Natural killer cell (primary cell): ENCODE measurements around the gene UNC119. TPM values are rescaled to one million over a fixed set of nuclear protein-coding genes. Genes with fewer than 3 reads are reported as not detected.
A peak's percentile ranks its signal among the peaks of the same experiment; 100 is the strongest.

Experiments
- ATAC-seq, 3 donors: fragments of 150-1000 bp in 2 of 3; fragments of 200-7000 bp in 1 of 3; cut with Tn5 transposase; 1 replicate in 1 of 3; 2 replicates in 2 of 3; pipeline ENCODE4 v1.10.0; 2021; ENCODE audit warnings: mild to moderate bottlenecking in 2 of 3, moderate library complexity in 2 of 3
- DNase-seq, 2 donors: peaks; one replicate each; pipeline versions ENCODE4 v3.0.0 to v3.0.0-alpha.2; 2013 to 2021; ENCODE audit warnings: mixed read lengths in 1 of 2
- H3K27ac ChIP-seq: one replicate; pipeline ENCODE4 v1.5.1; 2013; ENCODE audit warnings: mild to moderate bottlenecking, low read length
- H3K27me3 ChIP-seq: one replicate; pipeline ENCODE4 v1.6.1; 2013; ENCODE audit warnings: low read length; ENCODE audit not compliant: control insufficient read depth, insufficient read depth
- H3K36me3 ChIP-seq: one replicate; pipeline ENCODE4 v1.6.1; 2013; ENCODE audit warnings: low read length; ENCODE audit not compliant: control insufficient read depth, insufficient read depth
- H3K4me1 ChIP-seq: one replicate; pipeline ENCODE4 v1.6.1; 2013; ENCODE audit warnings: low read length; ENCODE audit not compliant: control insufficient read depth, insufficient read depth
- H3K4me3 ChIP-seq: one replicate; pipeline ENCODE4 v1.5.1; 2013; ENCODE audit warnings: low read length
- H3K9me3 ChIP-seq: one replicate; pipeline ENCODE4 v1.6.1; 2013; ENCODE audit warnings: low read length; ENCODE audit not compliant: control insufficient read depth, insufficient read depth
- H3K27ac Mint-ChIP-seq, 2 donors: one replicate each; pipeline ENCODE4 v1.8.0; 2022; ENCODE audit warnings: mild to moderate bottlenecking in 2 of 2, mixed read lengths in 2 of 2, moderate library complexity in 1 of 2
- H3K27me3 Mint-ChIP-seq, 2 donors: one replicate each; pipeline ENCODE4 v1.8.0; 2022; ENCODE audit warnings: low read depth in 2 of 2, mixed read lengths in 2 of 2
- H3K36me3 Mint-ChIP-seq: one replicate; pipeline ENCODE4 v1.8.0; 2022; ENCODE audit warnings: mixed read lengths
- H3K4me1 Mint-ChIP-seq, 2 donors: one replicate each; pipeline ENCODE4 v1.8.0; 2022; ENCODE audit warnings: mixed read lengths in 2 of 2
- H3K4me3 Mint-ChIP-seq: one replicate; pipeline ENCODE4 v1.8.0; 2022; ENCODE audit warnings: mild to moderate bottlenecking, moderate library complexity, mixed read lengths
- H3K9me3 Mint-ChIP-seq, 2 donors: one replicate each; pipeline ENCODE4 v1.8.0; 2022; ENCODE audit warnings: mixed read lengths in 2 of 2
- WGBS: methylation state at CpG from one replicate; pipeline ENCODE4 v1.1.7; 2013; ENCODE audit warnings: missing lambda C conversion rate; ENCODE audit not compliant: insufficient coverage; 5-methylcytosine and 5-hydroxymethylcytosine counted together
- intact Hi-C: fragments of 100-400 bp; cut with micrococcal nuclease; formaldehyde crosslinking; loops from one replicate; pipeline ENCODE4 v1.14.2; 2022
- total RNA-seq, 4 donors: library from RNA; stranded (reverse); fragments of 120-200 nt in 1 of 4; gene quantifications; one replicate each; pipeline versions ENCODE4 v1.2.3 to v1.2.4, GENCODE V29; 2013 to 2022
- TF ChIP-seq, protein P1 (sequence below): fragments of 200-600 bp; IDR thresholded peaks from one replicate; pipeline ENCODE4 v1.8.0; 2022; ENCODE audit warnings: antibody characterized with exemption

Gene UNC119
- total RNA-seq, 3 donors from 2014 or later (not counting 1 experiment from before 2014, with no cell fraction given) = 79.1 to 106 (median 79.3) TPM

DNA sequence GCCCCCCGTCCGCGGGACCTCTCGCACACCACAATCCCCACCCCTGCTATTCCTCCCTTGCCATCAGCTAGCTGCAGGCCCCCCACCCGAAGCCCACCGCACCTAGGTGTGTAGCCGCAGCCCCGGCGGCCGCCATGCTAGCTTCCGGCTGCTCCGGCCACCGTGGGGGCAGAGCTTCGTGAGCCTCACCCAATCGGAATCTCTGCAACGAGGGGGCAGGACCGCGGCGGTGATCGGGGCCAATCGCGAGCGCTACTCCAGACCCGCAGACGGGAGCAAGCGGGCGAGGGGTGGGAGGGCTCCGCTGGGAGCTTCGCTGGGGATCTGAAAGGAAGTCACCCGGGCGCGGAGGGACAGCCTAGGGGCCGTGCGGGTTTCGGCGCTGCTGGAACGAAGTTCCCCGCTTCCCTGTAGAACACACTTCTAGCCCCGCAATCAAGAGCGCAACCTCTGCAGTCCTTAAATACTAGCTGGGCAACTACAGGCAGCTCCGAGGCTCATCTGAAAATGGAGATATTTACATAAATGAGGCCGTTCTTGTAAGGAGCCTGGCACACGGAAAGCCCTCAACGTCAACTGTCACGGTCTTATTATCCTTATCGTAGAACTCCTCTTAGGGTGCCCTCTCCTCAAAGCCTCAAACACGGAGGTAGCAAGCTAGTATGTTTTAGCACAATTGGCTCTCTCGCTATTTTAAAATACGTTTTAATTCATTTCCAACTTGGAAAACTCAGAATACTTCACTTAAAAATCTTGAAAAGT lies 19.1 kb upstream of the UNC119 start, which contains the start of gene PIGS:
PIGS (minus strand) TSS at position 164 of the 762 bp plus-strand sequence; CDS start at position 136, 28 bp downstream.
- Mint-ChIP-seq H3K4me3 (peak within 1 kb of the TSS; percentile 96), H3K27me3 (no peaks in the 10 kb centered on the region), H3K27ac (peak within 1 kb of the TSS; percentile 88 to 91), H3K9me3 (no peaks in the 10 kb centered on the region), H3K36me3 (no peaks in the 10 kb centered on the region), H3K4me1 (peaks cover 55 to 58% of the 10 kb centered on the region in 2 donors)
- H3K9me3 ChIP-seq = no peaks in the 10 kb centered on the region
- H3K4me3 ChIP-seq = peak within 1 kb of the TSS; percentile 93
- TF ChIP-seq, protein P1, sequence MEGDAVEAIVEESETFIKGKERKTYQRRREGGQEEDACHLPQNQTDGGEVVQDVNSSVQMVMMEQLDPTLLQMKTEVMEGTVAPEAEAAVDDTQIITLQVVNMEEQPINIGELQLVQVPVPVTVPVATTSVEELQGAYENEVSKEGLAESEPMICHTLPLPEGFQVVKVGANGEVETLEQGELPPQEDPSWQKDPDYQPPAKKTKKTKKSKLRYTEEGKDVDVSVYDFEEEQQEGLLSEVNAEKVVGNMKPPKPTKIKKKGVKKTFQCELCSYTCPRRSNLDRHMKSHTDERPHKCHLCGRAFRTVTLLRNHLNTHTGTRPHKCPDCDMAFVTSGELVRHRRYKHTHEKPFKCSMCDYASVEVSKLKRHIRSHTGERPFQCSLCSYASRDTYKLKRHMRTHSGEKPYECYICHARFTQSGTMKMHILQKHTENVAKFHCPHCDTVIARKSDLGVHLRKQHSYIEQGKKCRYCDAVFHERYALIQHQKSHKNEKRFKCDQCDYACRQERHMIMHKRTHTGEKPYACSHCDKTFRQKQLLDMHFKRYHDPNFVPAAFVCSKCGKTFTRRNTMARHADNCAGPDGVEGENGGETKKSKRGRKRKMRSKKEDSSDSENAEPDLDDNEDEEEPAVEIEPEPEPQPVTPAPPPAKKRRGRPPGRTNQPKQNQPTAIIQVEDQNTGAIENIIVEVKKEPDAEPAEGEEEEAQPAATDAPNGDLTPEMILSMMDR = no peak
- peak; percentile 88 to 94 for DNase-seq
- H3K36me3 ChIP-seq = no peaks in the 10 kb centered on the region
- peaks cover 32% of the 10 kb centered on the region for H3K4me1 ChIP-seq
- no peaks in the 10 kb centered on the region for H3K27me3 ChIP-seq
- intact Hi-C loops = loop anchor here (2.0 kb wide), 1 partner anchor 23 kb away; no protein-coding TSS in a partner anchor
- WGBS = 1% methylated on average over 49 of the region's 49 CpGs
- ATAC-seq = peak; percentile 97 to 99 (median 97)
- peak within 1 kb of the TSS; percentile 88 for H3K27ac ChIP-seq

DNA sequence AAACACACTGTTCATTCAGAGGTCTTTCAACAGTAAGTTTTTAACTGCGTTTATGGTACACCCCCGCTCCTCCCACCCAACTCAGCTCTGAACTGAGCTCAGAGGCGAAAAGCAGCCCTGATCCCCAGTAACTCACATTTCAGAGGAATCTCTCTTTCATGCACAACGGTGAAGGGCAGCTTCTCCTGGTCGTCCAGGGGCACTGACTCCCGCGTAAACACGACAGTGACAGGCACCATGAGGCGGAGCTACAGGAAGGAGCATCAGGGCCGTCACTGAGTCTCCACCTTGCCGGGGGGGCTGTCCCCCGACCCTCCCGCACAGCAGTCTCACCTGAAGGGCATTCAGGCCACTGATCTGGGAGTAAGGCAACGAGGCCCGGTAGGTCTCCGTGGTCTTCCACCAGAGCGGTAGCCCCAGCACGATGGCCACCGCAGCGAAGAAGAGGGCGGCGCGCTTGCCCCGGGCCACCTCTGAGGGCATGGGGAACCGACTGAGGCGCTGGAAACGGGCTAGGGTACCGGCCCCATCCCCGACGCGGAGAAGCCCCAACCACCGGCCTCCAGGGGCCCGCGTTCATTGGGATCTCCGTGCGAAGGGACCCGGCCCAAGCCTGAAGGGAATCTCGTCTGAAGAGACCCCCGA lies 18.4 kb upstream of the UNC119 start:
- H3K4me1 ChIP-seq = peaks cover 26% of the 10 kb centered on the region
- Mint-ChIP-seq H3K4me1 (peaks cover 48 to 51% of the 10 kb centered on the region in 2 donors), H3K4me3 (peak overlapping the region; percentile 96), H3K27ac (peak overlapping the region; percentile 88 to 91), H3K9me3 (no peaks in the 10 kb centered on the region), H3K27me3 (no peaks in the 10 kb centered on the region), H3K36me3 (no peaks in the 10 kb centered on the region)
- H3K4me3 ChIP-seq = peak overlapping the region; percentile 93
- DNase-seq = peak; percentile 40 to 69
- intact Hi-C loops = loop anchor here (2.0 kb wide), 1 partner anchor 22 kb away; no protein-coding TSS in a partner anchor
- H3K27me3 ChIP-seq = no peaks in the 10 kb centered on the region
- WGBS = under 1% methylated on average over 39 of the region's 39 CpGs
- H3K9me3 ChIP-seq = no peaks in the 10 kb centered on the region
- H3K27ac ChIP-seq = peak overlapping the region; percentile 88
- H3K36me3 ChIP-seq = no peaks in the 10 kb centered on the region
- TF ChIP-seq, protein P1 = no peak
- peak; percentile 32 to 63 (median 40) for ATAC-seq

DNA sequence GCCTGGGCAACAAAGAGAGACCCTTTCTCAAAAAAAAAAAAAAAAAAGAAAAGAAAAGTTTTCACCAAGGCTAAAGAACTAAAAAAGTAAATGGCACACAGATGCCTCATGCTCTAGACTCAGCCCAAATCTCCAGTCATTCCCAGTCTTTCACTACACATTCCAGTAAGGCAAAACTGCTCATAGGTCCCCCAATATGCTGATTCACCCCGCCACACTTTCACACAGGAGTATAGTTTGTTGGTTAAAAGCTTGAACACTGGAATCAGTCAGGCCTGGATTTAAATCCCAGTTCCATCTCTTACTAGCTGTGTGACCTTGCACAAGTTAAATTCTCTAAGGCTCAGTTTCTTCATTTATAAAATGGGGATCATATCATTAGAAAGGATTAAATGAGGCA lies 17.0 kb upstream of the UNC119 start:
- ATAC-seq = no peak
- no peaks in the 10 kb centered on the region for H3K36me3 ChIP-seq
- no peaks in the 10 kb centered on the region for H3K27me3 ChIP-seq
- WGBS = no CpG with 5 or more reads among the region's 1 CpG
- peak overlapping the region; percentile 96 for H3K4me3 Mint-ChIP-seq
- H3K4me3 ChIP-seq = no peak overlapping the region
- H3K27ac Mint-ChIP-seq = peak overlapping the region; percentile 88 to 91
- no peaks in the 10 kb centered on the region for H3K9me3 Mint-ChIP-seq
- H3K27me3 Mint-ChIP-seq = no peaks in the 10 kb centered on the region
- DNase-seq = no peak
- peaks cover 26% of the 10 kb centered on the region for H3K4me1 ChIP-seq
- no peaks in the 10 kb centered on the region for H3K9me3 ChIP-seq
- no peaks in the 10 kb centered on the region for H3K36me3 Mint-ChIP-seq
- H3K27ac ChIP-seq = no peak overlapping the region
- intact Hi-C loops = no loop called here
- TF ChIP-seq, protein P1 = no peak
- H3K4me1 Mint-ChIP-seq = peaks cover 49 to 53% of the 10 kb centered on the region in 2 donors
